GM19372 (cell line): ENCODE measurements around the gene TTC39B.

Source experiments
- ATAC-seq: cut with Tn5 transposase; IDR thresholded peaks from one replicate; pipeline ENCODE4 v1.9.1; 2021; ENCODE audit warnings: mild to moderate bottlenecking, low read depth, moderate library complexity; ENCODE audit not compliant: unreplicated experiment

TTC39B gene

GRCh38 chr9:15139469-15139868 lies 167.5 kb downstream of the TTC39B start:
- no peak for ATAC-seq

GRCh38 chr9:15138357-15138686 lies 168.7 kb downstream of the TTC39B start:
- ATAC-seq, result no peak

- ATAC-seq, result no peak
Measured at GRCh38 chr9:15137658-15138356, 169.2 kb downstream of the TTC39B start.

GRCh38 chr9:15137089-15137488 lies 169.9 kb downstream of the TTC39B start:
- ATAC-seq, result no peak

- no peak for ATAC-seq
Measured at GRCh38 chr9:15136646-15137045, 170.4 kb downstream of the TTC39B start.

GRCh38 chr9:15135164-15135792 lies 171.7 kb downstream of the TTC39B start:
- ATAC-seq, result peak; percentile 80

- ATAC-seq, result no peak
Measured at GRCh38 chr9:15133488-15133887, 173.5 kb downstream of the TTC39B start.

- ATAC-seq, result no peak
Measured at GRCh38 chr9:15132091-15132490, 174.9 kb downstream of the TTC39B start.

GRCh38 chr9:15131094-15131493 lies 175.9 kb downstream of the TTC39B start:
- no peak for ATAC-seq

GRCh38 chr9:15127831-15128230 lies 179.2 kb downstream of the TTC39B start:
- ATAC-seq, result no peak

GRCh38 chr9:15121630-15122029 lies 185.4 kb downstream of the TTC39B start:
- ATAC-seq, result no peak

- ATAC-seq, result no peak
Measured at GRCh38 chr9:15116130-15116580, 190.9 kb downstream of the TTC39B start.

GRCh38 chr9:15115702-15116101 lies 191.3 kb downstream of the TTC39B start:
- no peak for ATAC-seq

- ATAC-seq, result no peak
Measured at GRCh38 chr9:15115041-15115440, 192.0 kb downstream of the TTC39B start.
